Neuron (in vitro differentiated cells): ENCODE measurements around the gene TBC1D19.

Experiments used
- H2AFZ ChIP-seq: one replicate; pipeline ENCODE4 v1.6.1; 2013; ENCODE audit warnings: low read depth, mild to moderate bottlenecking, inconsistent platforms, low read length, moderate library complexity
- H3K27me3 ChIP-seq: one replicate; pipeline ENCODE4 v1.6.1; 2013; ENCODE audit warnings: low read length; ENCODE audit not compliant: insufficient read depth
- H3K36me3 ChIP-seq: one replicate; pipeline ENCODE4 v1.6.1; 2013; ENCODE audit warnings: low read length; ENCODE audit not compliant: insufficient read depth
- H3K4me1 ChIP-seq: one replicate; pipeline ENCODE4 v1.6.1; 2013; ENCODE audit warnings: low read length; ENCODE audit not compliant: insufficient read depth
- H3K4me3 ChIP-seq: 2 replicates; pipeline ENCODE4 v1.5.1; 2013; ENCODE audit warnings: mild to moderate bottlenecking, low read length, moderate library complexity
- H3K9me3 ChIP-seq: one replicate; pipeline ENCODE4 v1.6.1; 2013; ENCODE audit warnings: low read length

TBC1D19 gene

GRCh38 chr4:26729547-26729946, 145.7 kb downstream of the TBC1D19 start:
- Histone ChIP-seq H3K9me3 (no peaks in the 10 kb centered on the region), H3K27me3 (no peaks in the 10 kb centered on the region), H2AFZ (no peak overlapping the region), H3K4me3 (no peak overlapping the region), H3K4me1 (no peaks in the 10 kb centered on the region), H3K36me3 (peaks cover 17% of the 10 kb centered on the region)

- Histone ChIP-seq H3K36me3 (peaks cover 12% of the 10 kb centered on the region), H3K9me3 (no peaks in the 10 kb centered on the region), H3K27me3 (no peaks in the 10 kb centered on the region), H3K4me1 (no peaks in the 10 kb centered on the region), H3K4me3 (no peak overlapping the region), H2AFZ (no peak overlapping the region)
These were observed 147.6 kb downstream of the TBC1D19 start for GRCh38 chr4:26731351-26732035.

- no peak overlapping the region for H3K4me3 ChIP-seq
- no peaks in the 10 kb centered on the region for H3K9me3 ChIP-seq
- H3K4me1 ChIP-seq, result no peaks in the 10 kb centered on the region
- no peak overlapping the region for H2AFZ ChIP-seq
- H3K27me3 ChIP-seq, result no peaks in the 10 kb centered on the region
- peaks cover 7% of the 10 kb centered on the region for H3K36me3 ChIP-seq
These were observed 148.5 kb downstream of the TBC1D19 start for GRCh38 chr4:26732356-26732755.

GRCh38 chr4:26736621-26737020, 152.7 kb downstream of the TBC1D19 start:
- Histone ChIP-seq H3K4me1 (no peaks in the 10 kb centered on the region), H3K27me3 (no peaks in the 10 kb centered on the region), H3K4me3 (no peak overlapping the region), H3K36me3 (no peaks in the 10 kb centered on the region), H3K9me3 (no peaks in the 10 kb centered on the region), H2AFZ (no peak overlapping the region)

- no peaks in the 10 kb centered on the region for H3K9me3 ChIP-seq
- H3K36me3 ChIP-seq, result no peaks in the 10 kb centered on the region
- H2AFZ ChIP-seq, result no peak overlapping the region
- no peaks in the 10 kb centered on the region for H3K27me3 ChIP-seq
- H3K4me1 ChIP-seq, result no peaks in the 10 kb centered on the region
- no peak overlapping the region for H3K4me3 ChIP-seq
These were observed 153.5 kb downstream of the TBC1D19 start for GRCh38 chr4:26737385-26737784.

- Histone ChIP-seq H3K9me3 (no peaks in the 10 kb centered on the region), H3K4me1 (no peaks in the 10 kb centered on the region), H3K27me3 (no peaks in the 10 kb centered on the region), H3K36me3 (no peaks in the 10 kb centered on the region), H2AFZ (no peak overlapping the region), H3K4me3 (no peak overlapping the region)
These were observed 157.6 kb downstream of the TBC1D19 start for GRCh38 chr4:26741491-26741871.

GRCh38 chr4:26746802-26747213, 162.9 kb downstream of the TBC1D19 start:
- H3K4me1 ChIP-seq, result no peaks in the 10 kb centered on the region
- H3K27me3 ChIP-seq, result no peaks in the 10 kb centered on the region
- no peaks in the 10 kb centered on the region for H3K9me3 ChIP-seq
- H2AFZ ChIP-seq, result no peak overlapping the region
- H3K36me3 ChIP-seq, result peaks cover 13% of the 10 kb centered on the region
- H3K4me3 ChIP-seq, result no peak overlapping the region

GRCh38 chr4:26748811-26749210, 164.9 kb downstream of the TBC1D19 start:
- no peaks in the 10 kb centered on the region for H3K27me3 ChIP-seq
- H3K36me3 ChIP-seq, result peaks cover 13% of the 10 kb centered on the region
- no peaks in the 10 kb centered on the region for H3K9me3 ChIP-seq
- H3K4me1 ChIP-seq, result no peaks in the 10 kb centered on the region
- H3K4me3 ChIP-seq, result no peak overlapping the region
- H2AFZ ChIP-seq, result no peak overlapping the region

- peaks cover 13% of the 10 kb centered on the region for H3K36me3 ChIP-seq
- no peak overlapping the region for H3K4me3 ChIP-seq
- H2AFZ ChIP-seq, result no peak overlapping the region
- no peaks in the 10 kb centered on the region for H3K27me3 ChIP-seq
- H3K9me3 ChIP-seq, result no peaks in the 10 kb centered on the region
- H3K4me1 ChIP-seq, result no peaks in the 10 kb centered on the region
These were observed 166.0 kb downstream of the TBC1D19 start for GRCh38 chr4:26749867-26750266.

GRCh38 chr4:26751004-26751403, 167.1 kb downstream of the TBC1D19 start:
- Histone ChIP-seq H3K4me3 (no peak overlapping the region), H3K9me3 (no peaks in the 10 kb centered on the region), H3K4me1 (no peaks in the 10 kb centered on the region), H3K36me3 (peaks cover 13% of the 10 kb centered on the region), H3K27me3 (no peaks in the 10 kb centered on the region), H2AFZ (no peak overlapping the region)

- no peaks in the 10 kb centered on the region for H3K9me3 ChIP-seq
- H3K27me3 ChIP-seq, result no peaks in the 10 kb centered on the region
- no peaks in the 10 kb centered on the region for H3K4me1 ChIP-seq
- no peak overlapping the region for H2AFZ ChIP-seq
- H3K4me3 ChIP-seq, result no peak overlapping the region
- H3K36me3 ChIP-seq, result peaks cover 15% of the 10 kb centered on the region
These were observed 168.0 kb downstream of the TBC1D19 start for GRCh38 chr4:26751838-26752237.

- H2AFZ ChIP-seq, result no peak overlapping the region
- H3K27me3 ChIP-seq, result no peaks in the 10 kb centered on the region
- no peak overlapping the region for H3K4me3 ChIP-seq
- H3K4me1 ChIP-seq, result no peaks in the 10 kb centered on the region
- H3K9me3 ChIP-seq, result no peaks in the 10 kb centered on the region
- H3K36me3 ChIP-seq, result peaks cover 15% of the 10 kb centered on the region
These were observed 169.3 kb downstream of the TBC1D19 start for GRCh38 chr4:26753187-26753586.

- Histone ChIP-seq H3K4me1 (no peaks in the 10 kb centered on the region), H3K27me3 (no peaks in the 10 kb centered on the region), H3K36me3 (peaks cover 13% of the 10 kb centered on the region), H3K4me3 (no peak overlapping the region), H2AFZ (no peak overlapping the region), H3K9me3 (no peaks in the 10 kb centered on the region)
These were observed 169.7 kb downstream of the TBC1D19 start for GRCh38 chr4:26753617-26754016.

- Histone ChIP-seq H3K36me3 (peaks cover 2% of the 10 kb centered on the region), H3K4me3 (no peak overlapping the region), H3K27me3 (no peaks in the 10 kb centered on the region), H3K9me3 (no peaks in the 10 kb centered on the region), H2AFZ (no peak overlapping the region), H3K4me1 (no peaks in the 10 kb centered on the region)
These were observed 173.9 kb downstream of the TBC1D19 start for GRCh38 chr4:26757751-26758150.
